Kidney epithelial cell (primary cell): ENCODE data around the gene TAF1B. TPM values are rescaled to one million over a fixed set of nuclear protein-coding genes. Genes with fewer than 3 reads are reported as not detected.

Experiments
- DNase-seq: peaks from one replicate; pipeline ENCODE4 v3.0.0-alpha.2; 2010; ENCODE audit warnings: low read depth
- H3K27me3 ChIP-seq: 2 replicates; pipeline ENCODE4 v1.6.0; 2011; ENCODE audit warnings: low read length; ENCODE audit not compliant: control insufficient read depth, insufficient read depth
- H3K36me3 ChIP-seq: 2 replicates; pipeline ENCODE4 v1.5.1; 2011; ENCODE audit warnings: low read length; ENCODE audit not compliant: control insufficient read depth, insufficient read depth
- H3K4me3 ChIP-seq: 2 replicates; pipeline ENCODE4 v1.5.1; 2011; ENCODE audit warnings: low read depth, mild to moderate bottlenecking, control low read depth, low read length
- total RNA-seq: library from RNA; depleted of rRNA; stranded (reverse); fragments of >200 nt; gene quantifications from 2 replicates; pipeline ENCODE4 v1.2.3, GENCODE V29; 2015
- TF ChIP-seq, protein P1 (sequence below): IDR thresholded peaks from 2 replicates; pipeline ENCODE4 v1.5.1; 2011; ENCODE audit warnings: mild to moderate bottlenecking, moderate library complexity, low read length, control low read depth, inconsistent platforms; ENCODE audit not compliant: insufficient read depth, poor library complexity, severe bottlenecking

Gene TAF1B
- total RNA-seq, 1 donor from 2014 or later = 15.0 TPM

DNA sequence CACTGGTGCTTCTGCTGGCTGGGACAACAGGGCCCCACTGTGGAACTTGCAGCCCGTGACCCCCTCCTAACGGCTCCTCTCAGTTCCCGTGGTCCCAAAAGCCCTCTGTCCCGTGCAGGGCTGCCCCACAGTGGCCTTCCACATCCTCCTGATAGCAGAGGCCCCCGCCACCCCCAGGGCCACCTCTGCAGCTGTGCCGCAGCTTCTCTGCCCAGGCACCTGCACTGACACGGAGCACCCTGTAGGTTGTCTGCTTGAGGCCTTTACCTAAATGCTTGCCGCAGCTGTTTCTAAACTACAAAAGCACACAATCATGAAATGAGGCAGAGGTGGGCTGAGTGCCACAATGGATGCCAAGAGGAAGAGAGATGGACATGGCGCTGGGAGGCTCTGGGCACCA is 94.7 kb downstream of the TAF1B start:
- TF ChIP-seq, protein P1, sequence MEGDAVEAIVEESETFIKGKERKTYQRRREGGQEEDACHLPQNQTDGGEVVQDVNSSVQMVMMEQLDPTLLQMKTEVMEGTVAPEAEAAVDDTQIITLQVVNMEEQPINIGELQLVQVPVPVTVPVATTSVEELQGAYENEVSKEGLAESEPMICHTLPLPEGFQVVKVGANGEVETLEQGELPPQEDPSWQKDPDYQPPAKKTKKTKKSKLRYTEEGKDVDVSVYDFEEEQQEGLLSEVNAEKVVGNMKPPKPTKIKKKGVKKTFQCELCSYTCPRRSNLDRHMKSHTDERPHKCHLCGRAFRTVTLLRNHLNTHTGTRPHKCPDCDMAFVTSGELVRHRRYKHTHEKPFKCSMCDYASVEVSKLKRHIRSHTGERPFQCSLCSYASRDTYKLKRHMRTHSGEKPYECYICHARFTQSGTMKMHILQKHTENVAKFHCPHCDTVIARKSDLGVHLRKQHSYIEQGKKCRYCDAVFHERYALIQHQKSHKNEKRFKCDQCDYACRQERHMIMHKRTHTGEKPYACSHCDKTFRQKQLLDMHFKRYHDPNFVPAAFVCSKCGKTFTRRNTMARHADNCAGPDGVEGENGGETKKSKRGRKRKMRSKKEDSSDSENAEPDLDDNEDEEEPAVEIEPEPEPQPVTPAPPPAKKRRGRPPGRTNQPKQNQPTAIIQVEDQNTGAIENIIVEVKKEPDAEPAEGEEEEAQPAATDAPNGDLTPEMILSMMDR = no peak
- Histone ChIP-seq H3K4me3 (no peak overlapping the region), H3K27me3 (no peaks in the 10 kb centered on the region), H3K36me3 (no peaks in the 10 kb centered on the region)
- no peak for DNase-seq

DNA sequence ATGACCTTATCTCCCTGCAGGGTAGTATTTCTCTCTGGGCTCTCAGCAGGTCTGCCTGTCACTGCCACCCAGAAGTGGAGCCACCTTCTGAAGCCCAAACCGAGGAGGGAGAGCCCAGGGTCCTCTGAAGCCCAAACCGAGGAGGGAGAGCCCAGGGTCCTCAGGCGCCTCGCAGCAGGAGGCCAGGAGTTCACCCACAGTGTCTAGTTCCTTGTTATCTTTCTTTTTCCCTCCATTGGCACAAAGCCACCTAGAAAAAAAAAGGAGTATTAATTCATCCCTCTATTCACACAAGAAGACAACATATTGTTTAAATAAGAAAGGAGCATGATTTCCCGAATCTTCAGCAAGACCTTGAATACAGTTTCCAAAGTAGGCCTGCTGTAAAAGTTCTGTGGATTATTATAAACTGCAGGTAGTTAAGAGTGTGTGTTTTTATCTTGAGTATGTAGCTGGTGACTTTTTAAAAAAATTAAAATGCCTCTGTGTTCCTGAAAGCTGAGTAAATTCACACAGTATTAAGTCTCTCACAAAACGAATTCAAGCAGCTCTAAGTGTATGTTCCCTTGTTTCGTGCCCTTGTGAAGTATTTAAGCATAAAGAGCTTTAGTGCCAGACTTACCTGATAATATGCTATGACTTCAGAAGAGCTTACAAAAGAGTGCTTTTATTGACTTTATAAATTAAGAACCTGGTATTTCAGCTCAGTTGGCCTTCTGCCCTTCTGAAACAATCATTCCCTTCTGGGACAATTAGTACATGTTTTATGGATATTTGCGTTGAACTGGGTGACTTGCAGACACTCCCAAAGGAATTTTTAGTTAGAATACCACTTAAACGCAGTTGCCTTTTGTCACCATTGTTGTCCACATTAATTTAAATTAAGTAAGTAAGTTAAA is 96.6 kb downstream of the TAF1B start:
- H3K36me3 ChIP-seq = no peaks in the 10 kb centered on the region
- H3K27me3 ChIP-seq = no peaks in the 10 kb centered on the region
- H3K4me3 ChIP-seq = no peak overlapping the region
- TF ChIP-seq, protein P1 = no peak
- no peak for DNase-seq

DNA sequence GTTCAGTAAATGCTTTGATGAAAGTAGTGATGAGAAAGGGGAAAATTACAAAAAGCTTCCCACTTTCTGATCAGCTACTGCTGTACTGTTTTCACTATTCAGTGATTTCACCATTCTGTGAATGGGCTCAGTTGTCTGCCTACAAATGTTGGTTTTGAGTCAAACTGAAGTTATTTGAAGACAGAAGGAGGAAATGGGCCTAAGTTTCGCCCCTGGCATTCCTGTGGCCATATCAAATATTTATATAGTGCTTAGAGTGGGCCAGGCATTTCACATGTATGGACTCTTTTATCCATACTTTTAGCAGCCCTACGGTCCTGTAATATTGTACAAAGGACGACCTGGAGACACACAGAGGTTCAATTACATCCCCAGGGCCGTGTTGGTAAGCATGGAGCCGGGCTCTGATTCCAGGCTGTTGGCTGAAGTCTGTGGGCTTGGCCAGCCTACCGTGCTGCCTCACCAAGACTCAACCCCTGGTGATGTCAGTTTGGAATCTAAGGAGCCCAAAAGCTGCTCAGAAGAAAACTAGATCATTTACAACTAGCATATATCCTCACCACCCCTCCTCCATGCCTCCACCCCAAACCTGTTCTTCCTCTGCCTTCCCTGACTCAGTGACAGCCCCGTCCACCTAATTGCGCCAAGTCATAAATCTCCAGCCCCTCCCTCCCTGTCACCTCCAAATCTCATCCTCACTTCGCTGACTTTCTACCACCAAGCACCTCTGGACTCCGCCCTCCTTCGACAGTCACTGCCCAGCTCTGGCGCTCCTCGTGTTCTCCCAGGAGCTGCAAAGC is 98.1 kb downstream of the TAF1B start:
- peaks cover 3% of the 10 kb centered on the region for H3K27me3 ChIP-seq
- no peak overlapping the region for H3K4me3 ChIP-seq
- no peak for DNase-seq
- H3K36me3 ChIP-seq = no peaks in the 10 kb centered on the region
- TF ChIP-seq, protein P1 = no peak

DNA sequence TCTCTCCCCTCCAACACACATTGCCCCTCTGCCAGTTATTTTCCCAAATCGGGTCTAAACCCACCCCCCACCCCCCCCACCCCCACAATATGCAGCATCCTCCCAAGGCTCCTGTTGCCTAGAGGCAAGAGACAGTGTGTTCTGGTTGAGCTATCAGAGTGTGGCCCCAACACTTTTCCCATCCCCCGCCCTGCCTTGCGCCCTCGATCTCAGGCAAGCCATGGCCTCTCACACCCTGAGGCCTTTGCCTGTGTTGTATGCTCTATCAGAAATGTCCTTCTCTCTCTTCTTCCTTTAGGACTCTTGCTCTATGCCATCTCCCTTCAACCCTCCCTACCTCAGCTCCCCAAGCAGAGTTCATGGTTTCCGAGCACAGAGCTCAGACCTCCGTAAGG is 98.7 kb downstream of the TAF1B start:
- DNase-seq = no peak
- TF ChIP-seq, protein P1 = no peak
- Histone ChIP-seq H3K36me3 (no peaks in the 10 kb centered on the region), H3K4me3 (no peak overlapping the region), H3K27me3 (peaks cover 4% of the 10 kb centered on the region)

DNA sequence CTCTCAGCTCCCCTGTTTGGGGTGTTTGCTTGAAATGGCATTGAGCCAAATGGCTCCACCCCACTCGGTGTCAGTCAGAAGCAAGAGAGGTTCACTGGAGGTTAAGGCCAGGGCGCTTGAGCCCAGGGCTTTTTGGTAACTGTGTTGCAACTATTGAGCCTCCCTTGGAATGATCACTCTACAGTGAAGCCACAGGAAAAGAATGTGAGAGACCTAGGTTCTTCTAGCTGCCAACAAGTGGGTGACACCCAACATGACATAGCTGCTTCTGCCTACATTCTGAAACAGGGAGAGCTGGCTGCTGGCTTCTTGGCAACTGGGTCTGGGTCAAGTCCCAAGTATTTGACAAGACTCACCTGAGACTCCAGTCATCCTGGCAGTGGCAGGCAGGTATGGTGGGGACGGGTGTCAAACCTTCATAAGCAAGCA is 101.1 kb downstream of the TAF1B start:
- Histone ChIP-seq H3K4me3 (no peak overlapping the region), H3K27me3 (peaks cover 4% of the 10 kb centered on the region), H3K36me3 (no peaks in the 10 kb centered on the region)
- DNase-seq = no peak
- TF ChIP-seq, protein P1 = no peak
